T follicular helper cell (primary cell): ENCODE results near the gene C2orf72.

Source experiments
- DNase-seq: peaks from one replicate; pipeline ENCODE4 v3.0.0-alpha.2; 2020; ENCODE audit warnings: low read depth

C2orf72 gene

GRCh38 chr2:231069379-231070054 lies 32.2 kb downstream of the C2orf72 start:
- no peak for DNase-seq

GRCh38 chr2:231084565-231084964 lies 47.2 kb downstream of the C2orf72 start:
- no peak for DNase-seq

- no peak for DNase-seq
These were observed 51.4 kb downstream of the C2orf72 start for GRCh38 chr2:231088754-231089153.

- no peak for DNase-seq
These were observed 56.6 kb downstream of the C2orf72 start for GRCh38 chr2:231093933-231094332.

- DNase-seq: no peak
These were observed 57.5 kb downstream of the C2orf72 start for GRCh38 chr2:231094736-231095346.
